Natural killer cell (primary cell): ENCODE measurements around the gene TCTN3. TPM values are rescaled to one million over a fixed set of nuclear protein-coding genes. Genes with fewer than 3 reads are reported as not detected.

Experiments used
- ATAC-seq, 3 donors: fragments of 150-1000 bp in 2 of 3; fragments of 200-7000 bp in 1 of 3; cut with Tn5 transposase; 1 replicate in 1 of 3; 2 replicates in 2 of 3; pipeline ENCODE4 v1.10.0; 2021; ENCODE audit warnings: mild to moderate bottlenecking in 2 of 3, moderate library complexity in 2 of 3
- DNase-seq, 2 donors: peaks; one replicate each; pipeline versions ENCODE4 v3.0.0 to v3.0.0-alpha.2; 2013 to 2021; ENCODE audit warnings: mixed read lengths in 1 of 2
- H3K27ac ChIP-seq: one replicate; pipeline ENCODE4 v1.5.1; 2013; ENCODE audit warnings: mild to moderate bottlenecking, low read length
- H3K27me3 ChIP-seq: one replicate; pipeline ENCODE4 v1.6.1; 2013; ENCODE audit warnings: low read length; ENCODE audit not compliant: control insufficient read depth, insufficient read depth
- H3K36me3 ChIP-seq: one replicate; pipeline ENCODE4 v1.6.1; 2013; ENCODE audit warnings: low read length; ENCODE audit not compliant: control insufficient read depth, insufficient read depth
- H3K4me1 ChIP-seq: one replicate; pipeline ENCODE4 v1.6.1; 2013; ENCODE audit warnings: low read length; ENCODE audit not compliant: control insufficient read depth, insufficient read depth
- H3K4me3 ChIP-seq: one replicate; pipeline ENCODE4 v1.5.1; 2013; ENCODE audit warnings: low read length
- H3K9me3 ChIP-seq: one replicate; pipeline ENCODE4 v1.6.1; 2013; ENCODE audit warnings: low read length; ENCODE audit not compliant: control insufficient read depth, insufficient read depth
- H3K27ac Mint-ChIP-seq, 2 donors: one replicate each; pipeline ENCODE4 v1.8.0; 2022; ENCODE audit warnings: mild to moderate bottlenecking in 2 of 2, mixed read lengths in 2 of 2, moderate library complexity in 1 of 2
- H3K27me3 Mint-ChIP-seq, 2 donors: one replicate each; pipeline ENCODE4 v1.8.0; 2022; ENCODE audit warnings: low read depth in 2 of 2, mixed read lengths in 2 of 2
- H3K36me3 Mint-ChIP-seq: one replicate; pipeline ENCODE4 v1.8.0; 2022; ENCODE audit warnings: mixed read lengths
- H3K4me1 Mint-ChIP-seq, 2 donors: one replicate each; pipeline ENCODE4 v1.8.0; 2022; ENCODE audit warnings: mixed read lengths in 2 of 2
- H3K4me3 Mint-ChIP-seq: one replicate; pipeline ENCODE4 v1.8.0; 2022; ENCODE audit warnings: mild to moderate bottlenecking, moderate library complexity, mixed read lengths
- H3K9me3 Mint-ChIP-seq, 2 donors: one replicate each; pipeline ENCODE4 v1.8.0; 2022; ENCODE audit warnings: mixed read lengths in 2 of 2
- WGBS: methylation state at CpG from one replicate; pipeline ENCODE4 v1.1.7; 2013; ENCODE audit warnings: missing lambda C conversion rate; ENCODE audit not compliant: insufficient coverage; 5-methylcytosine and 5-hydroxymethylcytosine counted together
- intact Hi-C: fragments of 100-400 bp; cut with micrococcal nuclease; formaldehyde crosslinking; loops from one replicate; pipeline ENCODE4 v1.14.2; 2022
- total RNA-seq, 4 donors: library from RNA; stranded (reverse); fragments of 120-200 nt in 1 of 4; gene quantifications; one replicate each; pipeline versions ENCODE4 v1.2.3 to v1.2.4, GENCODE V29; 2013 to 2022
- TF ChIP-seq, protein P1 (sequence below): fragments of 200-600 bp; IDR thresholded peaks from one replicate; pipeline ENCODE4 v1.8.0; 2022; ENCODE audit warnings: antibody characterized with exemption

The TCTN3 gene
- total RNA-seq, 3 donors from 2014 or later (not counting 1 experiment from before 2014, with no cell fraction given) = 15.3 to 20.6 (median 15.8) TPM

DNA sequence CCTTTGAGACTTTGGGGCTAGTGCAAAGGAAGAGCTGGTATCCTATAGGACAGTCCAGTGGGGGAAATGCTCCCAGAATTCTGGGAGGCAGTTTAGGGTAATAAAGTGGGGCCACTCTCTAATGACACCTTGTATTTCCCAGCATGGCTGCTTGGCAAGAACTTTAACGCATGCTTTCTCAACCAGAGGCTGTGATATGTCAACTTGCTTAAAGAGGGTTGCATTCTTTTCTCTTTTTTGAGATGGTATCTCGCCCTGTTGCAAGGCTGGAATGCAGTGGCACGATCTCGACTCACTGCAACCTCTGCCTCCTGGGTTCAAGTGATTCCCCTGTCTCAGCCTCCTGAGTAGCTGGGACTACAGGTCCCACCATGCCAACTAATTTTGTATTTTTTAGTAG is 75.6 kb downstream of the TCTN3 start:
- Mint-ChIP-seq H3K27ac (no peak overlapping the region), H3K36me3 (peaks cover 47% of the 10 kb centered on the region), H3K4me3 (no peak overlapping the region), H3K27me3 (no peaks in the 10 kb centered on the region), H3K9me3 (no peaks in the 10 kb centered on the region), H3K4me1 (no peaks in the 10 kb centered on the region)
- DNase-seq (no peak), ATAC-seq (no peak)
- Histone ChIP-seq H3K36me3 (peaks cover 44% of the 10 kb centered on the region), H3K27ac (no peak overlapping the region), H3K4me1 (no peaks in the 10 kb centered on the region), H3K9me3 (no peaks in the 10 kb centered on the region), H3K4me3 (no peak overlapping the region), H3K27me3 (no peaks in the 10 kb centered on the region)
- TF ChIP-seq, protein P1, sequence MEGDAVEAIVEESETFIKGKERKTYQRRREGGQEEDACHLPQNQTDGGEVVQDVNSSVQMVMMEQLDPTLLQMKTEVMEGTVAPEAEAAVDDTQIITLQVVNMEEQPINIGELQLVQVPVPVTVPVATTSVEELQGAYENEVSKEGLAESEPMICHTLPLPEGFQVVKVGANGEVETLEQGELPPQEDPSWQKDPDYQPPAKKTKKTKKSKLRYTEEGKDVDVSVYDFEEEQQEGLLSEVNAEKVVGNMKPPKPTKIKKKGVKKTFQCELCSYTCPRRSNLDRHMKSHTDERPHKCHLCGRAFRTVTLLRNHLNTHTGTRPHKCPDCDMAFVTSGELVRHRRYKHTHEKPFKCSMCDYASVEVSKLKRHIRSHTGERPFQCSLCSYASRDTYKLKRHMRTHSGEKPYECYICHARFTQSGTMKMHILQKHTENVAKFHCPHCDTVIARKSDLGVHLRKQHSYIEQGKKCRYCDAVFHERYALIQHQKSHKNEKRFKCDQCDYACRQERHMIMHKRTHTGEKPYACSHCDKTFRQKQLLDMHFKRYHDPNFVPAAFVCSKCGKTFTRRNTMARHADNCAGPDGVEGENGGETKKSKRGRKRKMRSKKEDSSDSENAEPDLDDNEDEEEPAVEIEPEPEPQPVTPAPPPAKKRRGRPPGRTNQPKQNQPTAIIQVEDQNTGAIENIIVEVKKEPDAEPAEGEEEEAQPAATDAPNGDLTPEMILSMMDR = no peak
- WGBS = 97% methylated on average over 4 of the region's 4 CpGs
- intact Hi-C loops = no loop called here

DNA sequence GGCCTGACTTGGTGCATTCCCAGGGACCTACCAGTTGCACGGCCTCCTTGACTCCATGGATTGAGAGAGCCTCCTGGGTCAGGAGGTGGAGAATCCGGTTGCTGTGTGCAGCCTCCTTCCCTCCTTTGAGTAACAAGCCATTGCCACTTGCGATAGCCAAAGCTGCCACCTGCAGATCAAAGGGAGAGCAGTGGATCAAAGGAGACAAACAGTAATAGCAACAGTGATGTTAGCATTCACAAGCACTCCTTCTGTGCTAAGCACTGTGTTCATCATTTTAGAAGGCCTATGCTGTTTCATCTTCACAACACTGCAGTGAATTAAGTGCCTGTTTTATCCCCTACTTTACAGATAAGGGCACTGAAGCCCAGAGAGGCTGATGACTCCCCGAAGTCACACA is 77.3 kb downstream of the TCTN3 start:
- H3K4me3 Mint-ChIP-seq = no peak overlapping the region
- ATAC-seq (no peak), DNase-seq (no peak)
- no peak overlapping the region for H3K4me3 ChIP-seq
- H3K27ac Mint-ChIP-seq = no peak overlapping the region
- H3K27me3 Mint-ChIP-seq = no peaks in the 10 kb centered on the region
- intact Hi-C loops = no loop called here
- peaks cover 52% of the 10 kb centered on the region for H3K36me3 Mint-ChIP-seq
- no peaks in the 10 kb centered on the region for H3K9me3 Mint-ChIP-seq
- no peaks in the 10 kb centered on the region for H3K4me1 ChIP-seq
- no peak overlapping the region for H3K27ac ChIP-seq
- TF ChIP-seq, protein P1 = no peak
- no peaks in the 10 kb centered on the region for H3K4me1 Mint-ChIP-seq
- H3K9me3 ChIP-seq = no peaks in the 10 kb centered on the region
- WGBS = 96% methylated on average over 4 of the region's 4 CpGs
- no peaks in the 10 kb centered on the region for H3K27me3 ChIP-seq
- peaks cover 55% of the 10 kb centered on the region for H3K36me3 ChIP-seq

Other genes starting within 250 kb of the TCTN3 start
- gene SORBS1, start 132.6 kb downstream of the TCTN3 start, total RNA-seq = 1 to 10 TPM; 2.4 to 5.4 (median 2.8) TPM
- gene ALDH18A1, start 37.2 kb downstream of the TCTN3 start, total RNA-seq = 10 to 100 TPM; 20.7 to 33.4 (median 25.2) TPM
- gene ENTPD1, start 62.2 kb upstream of the TCTN3 start, total RNA-seq = 1 to 10 TPM; 1.3 to 6.2 (median 3.1) TPM
- under 1 TPM in 2 of 3 donors, not detected in 1; 0.14 to 0.68 TPM for gene CC2D2B, start 214.0 kb upstream of the TCTN3 start, total RNA-seq